ENCODE measurements around the gene FOXC2. TPM values are rescaled to one million over a fixed set of nuclear protein-coding genes. Genes with fewer than 3 reads are reported as not detected.

Gene FOXC2
- total RNA-seq, 1 donor from 2014 or later: under 0.01 TPM

- no peak for TF ChIP-seq CTCF (IDR thresholded peaks at IDR 0.05; ENCODE audit: insufficient read depth, low read length, severe bottlenecking)
- Histone ChIP-seq H3K4me3 (ENCODE audit: low read depth, low read length) (no peak overlapping the region), H3K27me3 (ENCODE audit: control insufficient read depth, insufficient read depth, low read length) (peaks cover 5% of the 10 kb centered on the region), H3K36me3 (ENCODE audit: control insufficient read depth, insufficient read depth, low read length) (no peaks in the 10 kb centered on the region)
- FAIRE-seq (no peak), DNase-seq (ENCODE audit: low read depth) (no peak)
Measured at GRCh38 chr16:86559802-86560305, 6.8 kb upstream of the FOXC2 start.

- TF ChIP-seq CTCF (IDR thresholded peaks at IDR 0.05; ENCODE audit: insufficient read depth, low read length, severe bottlenecking): no peak
- Histone ChIP-seq H3K27me3 (ENCODE audit: control insufficient read depth, insufficient read depth, low read length) (peaks cover 17% of the 10 kb centered on the region), H3K4me3 (ENCODE audit: low read depth, low read length) (no peak overlapping the region), H3K36me3 (ENCODE audit: control insufficient read depth, insufficient read depth, low read length) (no peaks in the 10 kb centered on the region)
- DNase-seq (ENCODE audit: low read depth) (no peak), FAIRE-seq (no peak)
Measured at GRCh38 chr16:86562356-86562755, 4.3 kb upstream of the FOXC2 start.

GRCh38 chr16:86563469-86564345 is 2.9 kb upstream of the FOXC2 start:
- TF ChIP-seq CTCF (IDR thresholded peaks at IDR 0.05; ENCODE audit: insufficient read depth, low read length, severe bottlenecking): peak; percentile 99
- DNase-seq (ENCODE audit: low read depth): peak; percentile 67
- Histone ChIP-seq H3K36me3 (ENCODE audit: control insufficient read depth, insufficient read depth, low read length) (no peaks in the 10 kb centered on the region), H3K27me3 (ENCODE audit: control insufficient read depth, insufficient read depth, low read length) (peaks cover 24% of the 10 kb centered on the region), H3K4me3 (ENCODE audit: low read depth, low read length) (no peak overlapping the region)
- no peak for FAIRE-seq

GRCh38 chr16:86565181-86565631 is 1.4 kb upstream of the FOXC2 start:
- TF ChIP-seq CTCF (IDR thresholded peaks at IDR 0.05; ENCODE audit: insufficient read depth, low read length, severe bottlenecking): no peak
- Histone ChIP-seq H3K27me3 (ENCODE audit: control insufficient read depth, insufficient read depth, low read length) (peaks cover 31% of the 10 kb centered on the region), H3K4me3 (ENCODE audit: low read depth, low read length) (no peak overlapping the region), H3K36me3 (ENCODE audit: control insufficient read depth, insufficient read depth, low read length) (no peaks in the 10 kb centered on the region)
- FAIRE-seq (no peak), DNase-seq (ENCODE audit: low read depth) (no peak)

- Histone ChIP-seq H3K4me3 (ENCODE audit: low read depth, low read length) (no peak overlapping the region), H3K27me3 (ENCODE audit: control insufficient read depth, insufficient read depth, low read length) (peaks cover 31% of the 10 kb centered on the region), H3K36me3 (ENCODE audit: control insufficient read depth, insufficient read depth, low read length) (no peaks in the 10 kb centered on the region)
- FAIRE-seq: no peak
- no peak for DNase-seq (ENCODE audit: low read depth)
- TF ChIP-seq CTCF (IDR thresholded peaks at IDR 0.05; ENCODE audit: insufficient read depth, low read length, severe bottlenecking): no peak
Measured at GRCh38 chr16:86565644-86566511, 751 bp upstream of the FOXC2 start.
